ENCODE results near the gene SMARCD2. TPM values are rescaled to one million over a fixed set of nuclear protein-coding genes. Genes with fewer than 3 reads are reported as not detected.

The SMARCD2 gene
- total and polyA plus RNA-seq, 7 donors: 44.4 to 122 (median 95.9) TPM

DNA sequence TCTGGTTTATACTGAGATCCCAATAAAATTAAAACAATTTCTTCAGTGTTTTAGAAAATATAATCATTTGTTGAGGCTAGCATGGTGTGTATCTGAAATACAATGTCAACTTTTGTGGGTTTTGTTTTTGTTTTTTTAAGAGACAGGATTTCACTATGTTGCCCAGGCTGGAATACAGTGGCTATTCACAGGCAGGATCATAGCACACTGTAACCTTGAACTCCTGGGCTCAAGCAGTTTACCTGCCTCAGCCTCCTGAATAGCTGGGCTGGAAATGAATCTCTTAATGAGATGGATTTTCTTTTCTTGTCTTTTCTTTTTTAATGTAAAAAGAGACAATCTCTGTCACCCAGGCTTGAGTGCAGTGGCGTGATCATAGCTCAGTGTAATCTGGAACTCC lies 56.4 kb downstream of the SMARCD2 start:
- Histone ChIP-seq H3K27me3 (no peaks in the 10 kb centered on the region), H3K4me3 (no peak overlapping the region), H3K4me1 (peaks cover 0 to 19% (median 14%) of the 10 kb centered on the region in 4 donors), H3K9me3 (no peaks in the 10 kb centered on the region), H3K27ac (no peak overlapping the region), H3K36me3 (peaks cover 14 to 54% (median 36%) of the 10 kb centered on the region in 4 donors)
- intact Hi-C loops (cut with DNase I): no loop called here
- no peak for TF ChIP-seq POLR2A (IDR thresholded peaks at IDR 0.05)
- TF ChIP-seq, protein P1, sequence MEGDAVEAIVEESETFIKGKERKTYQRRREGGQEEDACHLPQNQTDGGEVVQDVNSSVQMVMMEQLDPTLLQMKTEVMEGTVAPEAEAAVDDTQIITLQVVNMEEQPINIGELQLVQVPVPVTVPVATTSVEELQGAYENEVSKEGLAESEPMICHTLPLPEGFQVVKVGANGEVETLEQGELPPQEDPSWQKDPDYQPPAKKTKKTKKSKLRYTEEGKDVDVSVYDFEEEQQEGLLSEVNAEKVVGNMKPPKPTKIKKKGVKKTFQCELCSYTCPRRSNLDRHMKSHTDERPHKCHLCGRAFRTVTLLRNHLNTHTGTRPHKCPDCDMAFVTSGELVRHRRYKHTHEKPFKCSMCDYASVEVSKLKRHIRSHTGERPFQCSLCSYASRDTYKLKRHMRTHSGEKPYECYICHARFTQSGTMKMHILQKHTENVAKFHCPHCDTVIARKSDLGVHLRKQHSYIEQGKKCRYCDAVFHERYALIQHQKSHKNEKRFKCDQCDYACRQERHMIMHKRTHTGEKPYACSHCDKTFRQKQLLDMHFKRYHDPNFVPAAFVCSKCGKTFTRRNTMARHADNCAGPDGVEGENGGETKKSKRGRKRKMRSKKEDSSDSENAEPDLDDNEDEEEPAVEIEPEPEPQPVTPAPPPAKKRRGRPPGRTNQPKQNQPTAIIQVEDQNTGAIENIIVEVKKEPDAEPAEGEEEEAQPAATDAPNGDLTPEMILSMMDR (IDR thresholded peaks at IDR 0.05): no peak
- no peak for TF ChIP-seq EP300 (IDR thresholded peaks at IDR 0.05)
- TF ChIP-seq POLR2AphosphoS5 (IDR thresholded peaks at IDR 0.05): no peak
- 98 to 100% methylated on average over 1 of the region's 1 CpG for WGBS, 2 donors
- DNase-seq: no peak

DNA sequence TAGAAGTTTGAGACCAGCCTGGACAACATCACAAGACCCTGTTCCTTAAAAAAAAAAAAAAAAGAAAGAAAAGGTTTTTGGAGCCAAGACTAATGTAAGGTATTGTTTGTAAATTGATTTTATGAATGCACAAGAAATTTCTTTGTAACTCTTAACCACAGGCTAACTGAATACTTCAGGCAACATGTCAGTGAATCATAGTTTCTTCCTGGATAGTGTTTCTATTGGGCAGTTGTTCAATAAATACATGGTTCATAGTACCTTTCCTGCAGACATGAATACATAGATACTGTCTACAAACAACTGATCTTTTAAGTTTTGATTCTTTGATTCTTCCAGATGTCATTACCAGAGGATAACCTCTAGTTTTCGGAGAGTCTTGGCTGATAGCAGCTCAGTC lies 56.9 kb downstream of the SMARCD2 start:
- DNase-seq: no peak
- intact Hi-C loops (cut with DNase I): no loop called here
- Histone ChIP-seq H3K36me3 (peaks cover 14 to 48% (median 32%) of the 10 kb centered on the region in 4 donors), H3K9me3 (no peaks in the 10 kb centered on the region), H3K27ac (no peak overlapping the region), H3K4me3 (no peak overlapping the region), H3K27me3 (no peaks in the 10 kb centered on the region), H3K4me1 (peaks cover 0 to 24% (median 19%) of the 10 kb centered on the region in 4 donors)
- TF ChIP-seq, protein P1 (IDR thresholded peaks at IDR 0.05): no peak
- TF ChIP-seq EP300 (IDR thresholded peaks at IDR 0.05) (no peak), POLR2AphosphoS5 (IDR thresholded peaks at IDR 0.05) (no peak), POLR2A (IDR thresholded peaks at IDR 0.05) (no peak)
- WGBS, 2 donors: 91 to 95% methylated on average over 1 of the region's 1 CpG

DNA sequence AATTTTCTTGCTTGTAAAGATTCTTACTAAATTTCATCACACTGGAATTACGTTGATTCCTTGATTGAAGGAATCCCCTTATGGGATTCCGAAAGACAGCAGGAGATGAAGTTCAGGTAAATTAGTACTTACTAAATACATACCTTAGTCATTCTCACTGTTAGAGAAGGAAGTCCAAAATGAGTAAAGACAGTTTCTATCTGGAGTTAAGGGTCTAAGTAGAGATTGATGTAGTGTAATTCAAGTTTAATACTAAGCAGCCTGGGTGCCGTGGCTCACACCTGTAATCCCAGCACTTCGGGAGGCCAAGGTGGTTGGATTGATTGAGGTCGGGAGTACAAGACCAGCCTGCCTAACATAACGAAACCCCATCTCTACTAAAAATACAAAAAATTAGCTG lies 59.0 kb downstream of the SMARCD2 start:
- whole genome bisulfite sequencing, 2 donors: 82 to 89% methylated on average over 6 of the region's 6 CpGs
- Histone ChIP-seq H3K27me3 (no peaks in the 10 kb centered on the region), H3K27ac (no peak overlapping the region), H3K4me1 (peaks cover 0 to 35% (median 26%) of the 10 kb centered on the region in 4 donors), H3K4me3 (no peak overlapping the region), H3K9me3 (no peaks in the 10 kb centered on the region), H3K36me3 (peaks cover 10 to 40% (median 19%) of the 10 kb centered on the region in 4 donors)
- TF ChIP-seq POLR2A (IDR thresholded peaks at IDR 0.05) (no peak), EP300 (IDR thresholded peaks at IDR 0.05) (no peak), POLR2AphosphoS5 (IDR thresholded peaks at IDR 0.05) (no peak)
- TF ChIP-seq, protein P1 (IDR thresholded peaks at IDR 0.05): no peak
- intact Hi-C loops (cut with DNase I): no loop called here
- no peak for DNase-seq

Small RNAs within 50 kb of the gene (small RNA-seq; reads per million reads assigned to genes)
- gene AC040958.1: 0 reads per million in 3 donors

Other genes with a start within 250 kb of the SMARCD2 start
- gene TACO1, start 241.8 kb downstream of the SMARCD2 start, total RNA-seq: 10 to 100 TPM; 11.2 to 19.9 (median 14.3) TPM
- 10 to 100 TPM; 28.1 to 50.9 (median 34.2) TPM for gene TACO1, start 241.8 kb downstream of the SMARCD2 start, polyA plus RNA-seq
- 10 to 100 TPM; 51.5 to 68.7 (median 59.8) TPM for gene MAP3K3, start 220.3 kb downstream of the SMARCD2 start, total RNA-seq
- gene MAP3K3, start 220.3 kb downstream of the SMARCD2 start, polyA plus RNA-seq: 10 to 100 TPM in 1 of 3 donors, 1 to 10 TPM in 2; 4.4 to 18.8 (median 8.4) TPM
- 10 to 100 TPM in 1 of 4 donors, 1 to 10 TPM in 3; 3.0 to 16.8 (median 8.5) TPM for gene LIMD2, start 142.6 kb downstream of the SMARCD2 start, total RNA-seq
- 100 to 1,000 TPM in 1 of 3 donors, 1 to 10 TPM in 2; 3.5 to 119 (median 3.6) TPM for gene LIMD2, start 142.6 kb downstream of the SMARCD2 start, polyA plus RNA-seq
- 10 to 100 TPM; 20.0 to 45.1 (median 24.7) TPM for gene STRADA, start 100.9 kb downstream of the SMARCD2 start, total RNA-seq
- 10 to 100 TPM in 1 of 3 donors, 1 to 10 TPM in 2; 7.2 to 18.3 (median 7.6) TPM for gene STRADA, start 100.9 kb downstream of the SMARCD2 start, polyA plus RNA-seq
- 10 to 100 TPM; 35.7 to 47.1 (median 43.5) TPM for gene CCDC47, start 69.1 kb downstream of the SMARCD2 start, total RNA-seq
- 10 to 100 TPM; 12.0 to 65.4 (median 39.3) TPM for gene CCDC47, start 69.1 kb downstream of the SMARCD2 start, polyA plus RNA-seq
- gene DDX42, start 68.5 kb downstream of the SMARCD2 start, total RNA-seq: 100 to 1,000 TPM in 2 of 4 donors, 10 to 100 TPM in 2; 82.0 to 136 (median 101) TPM
- 10 to 100 TPM; 30.7 to 62.3 (median 40.8) TPM for gene DDX42, start 68.5 kb downstream of the SMARCD2 start, polyA plus RNA-seq
- 100 to 1,000 TPM in 3 of 4 donors, 10 to 100 TPM in 1; 94.2 to 161 (median 113) TPM for gene PSMC5, start 15.3 kb downstream of the SMARCD2 start, total RNA-seq
- gene PSMC5, start 15.3 kb downstream of the SMARCD2 start, polyA plus RNA-seq: 100 to 1,000 TPM in 2 of 3 donors, 10 to 100 TPM in 1; 95.7 to 157 (median 130) TPM
- gene FTSJ3, start 15.0 kb downstream of the SMARCD2 start, total RNA-seq: 10 to 100 TPM; 31.0 to 65.8 (median 47.6) TPM
- 10 to 100 TPM in 2 of 3 donors, 1 to 10 TPM in 1; 7.9 to 30.7 (median 10.2) TPM for gene FTSJ3, start 15.0 kb downstream of the SMARCD2 start, polyA plus RNA-seq
- not detected for gene CSH2, start 31.0 kb upstream of the SMARCD2 start, total RNA-seq
- not detected for gene CSH2, start 31.0 kb upstream of the SMARCD2 start, polyA plus RNA-seq
- not detected for gene GH2, start 39.3 kb upstream of the SMARCD2 start, total RNA-seq
- gene GH2, start 39.3 kb upstream of the SMARCD2 start, polyA plus RNA-seq: not detected
- gene CSH1, start 53.9 kb upstream of the SMARCD2 start, total RNA-seq: not detected
- gene CSH1, start 53.9 kb upstream of the SMARCD2 start, polyA plus RNA-seq: not detected
- gene CSHL1, start 68.6 kb upstream of the SMARCD2 start, total RNA-seq: not detected
- not detected for gene CSHL1, start 68.6 kb upstream of the SMARCD2 start, polyA plus RNA-seq
- gene GH1, start 76.2 kb upstream of the SMARCD2 start, total RNA-seq: not detected
- gene GH1, start 76.2 kb upstream of the SMARCD2 start, polyA plus RNA-seq: under 1 TPM in 1 of 3 donors, not detected in 2; 0.25 TPM
- gene CD79B, start 89.6 kb upstream of the SMARCD2 start, total RNA-seq: 1 to 10 TPM in 2 of 4 donors, under 1 TPM in 2; 0.66 to 1.8 (median 0.96) TPM
- 100 to 1,000 TPM in 1 of 3 donors, 1 to 10 TPM in 1, not detected in 1; 2.4 to 112 TPM for gene CD79B, start 89.6 kb upstream of the SMARCD2 start, polyA plus RNA-seq
- gene SCN4A, start 130.2 kb upstream of the SMARCD2 start, total RNA-seq: 1 to 10 TPM in 2 of 4 donors, under 1 TPM in 2; 0.68 to 4.2 (median 1.0) TPM
- under 1 TPM in 2 of 3 donors, not detected in 1; 0.23 to 0.52 TPM for gene SCN4A, start 130.2 kb upstream of the SMARCD2 start, polyA plus RNA-seq
- gene PRR29, start 155.7 kb upstream of the SMARCD2 start, total RNA-seq: not detected
- under 1 TPM in 2 of 3 donors, not detected in 1; 0.22 to 0.60 TPM for gene PRR29, start 155.7 kb upstream of the SMARCD2 start, polyA plus RNA-seq
- 10 to 100 TPM; 27.4 to 59.5 (median 29.9) TPM for gene ICAM2, start 177.9 kb upstream of the SMARCD2 start, total RNA-seq
- 10 to 100 TPM in 1 of 3 donors, 1 to 10 TPM in 2; 6.0 to 31.7 (median 7.4) TPM for gene ICAM2, start 177.9 kb upstream of the SMARCD2 start, polyA plus RNA-seq